Aorta (tissue), 5 donors: ENCODE data around the gene ZNF792. TPM values are rescaled to one million over a fixed set of nuclear protein-coding genes. Genes with fewer than 3 reads are reported as not detected.
A peak's percentile ranks its signal among the peaks of the same experiment; 100 is the strongest.
"Not testable (repeated sequence)": the region's sequence is repeated elsewhere in the genome, so short reads cannot be mapped to it uniquely, and the experiment has no call there.

Experiments used
- ATAC-seq: fragments of 200-7000 bp; cut with Tn5 transposase; one replicate; pipeline ENCODE4 v1.9.1; 2022; ENCODE audit warnings: moderate library complexity; ENCODE audit not compliant: low FRiP score
- DNase-seq, 2 donors: peaks; one replicate each; pipeline ENCODE4 v3.0.0-alpha.2; 2020
- H3K27ac ChIP-seq, 2 donors: one replicate each; pipeline ENCODE4 v1.5.1; 2013; ENCODE audit warnings: low read length in 2 of 2, mild to moderate bottlenecking in 2 of 2, moderate library complexity in 2 of 2, control low read depth in 1 of 2, inconsistent platforms in 1 of 2, low read depth in 1 of 2
- H3K27me3 ChIP-seq, 2 donors: one replicate each; pipeline ENCODE4 v1.6.1; 2013; ENCODE audit warnings: control low read depth in 1 of 2, low read length in 1 of 2, mild to moderate bottlenecking in 1 of 2, moderate library complexity in 1 of 2; ENCODE audit not compliant: insufficient read depth in 2 of 2, control insufficient read depth in 1 of 2
- H3K36me3 ChIP-seq, 2 donors: one replicate each; pipeline ENCODE4 v1.6.1; 2013; ENCODE audit warnings: control low read depth in 1 of 2, low read length in 1 of 2, mild to moderate bottlenecking in 1 of 2; ENCODE audit not compliant: insufficient read depth in 2 of 2, control insufficient read depth in 1 of 2
- H3K4me1 ChIP-seq, 2 donors: one replicate each; pipeline ENCODE4 v1.6.1; 2013; ENCODE audit warnings: low read length in 2 of 2, control low read depth in 1 of 2, mild to moderate bottlenecking in 1 of 2, moderate library complexity in 1 of 2; ENCODE audit not compliant: insufficient read depth in 2 of 2, control insufficient read depth in 1 of 2
- H3K4me3 ChIP-seq, 2 donors: one replicate each; pipeline ENCODE4 v1.5.1; 2013; ENCODE audit warnings: low read length in 2 of 2, control low read depth in 1 of 2, mild to moderate bottlenecking in 1 of 2
- H3K9me3 ChIP-seq: one replicate; pipeline ENCODE4 v1.6.1; 2013; ENCODE audit warnings: mild to moderate bottlenecking, low read length; ENCODE audit not compliant: control insufficient read depth
- WGBS, 2 donors: extraction: QIAGEN DNeasy Blood & Tissue Kit; methylation state at CpG; one replicate each; pipeline ENCODE4 v1.1.7; 2013; 5-methylcytosine and 5-hydroxymethylcytosine counted together
- intact Hi-C, 2 donors: fragments of 100-400 bp; cut with DNase I; formaldehyde crosslinking; loops; one replicate each; pipeline versions ENCODE4 v1.14.2 to v1.15.0; 2022
- long read RNA-seq, 2 donors: library from polyadenylated mRNA; unstranded; transcript quantifications; one replicate each; pipeline ENCODE4 v2.0.0, GENCODE V29; 2020 to 2021
- polyA plus RNA-seq, 2 donors: library from polyadenylated mRNA; stranded (reverse); fragments of 200-250 nt; gene quantifications; one replicate each; pipeline ENCODE4 v1.2.3, GENCODE V29; 2013
- total RNA-seq, 2 donors: library from RNA; stranded (reverse); fragmentation: NEBNext Ultra II Directional; extraction: Animal tissue kit (Norgen Biotek cat#: 25700); gene quantifications; one replicate each; pipeline ENCODE4 v1.2.1, GENCODE V29; 2021
- donor health status: healthy with polysubstance abuse.
- donor health status: Bipolar disorder and iron deficiency.
- donor health status: DM: no; HTN: no; CAD: no.
- donor health status: DM: no; HTN: no; CAD: no.
- donor health status: DM: yes; HTN: yes; CAD: no.

The ZNF792 gene
- 10 to 100 TPM in 1 of 2 donors, 1 to 10 TPM in 1; 5.2 to 13.5 TPM for total RNA-seq
- 1 to 10 TPM; 1.0 to 1.8 TPM for polyA plus RNA-seq
- long read RNA-seq, donor 1, partial matches to known transcripts: 0 of 4 reads
- long read RNA-seq, donor 1, other reads (novel, unspliced or antisense): 1 of 4 reads
- long read RNA-seq, donor 2, transcript ZNF792-201 (4 exons, 3,888 nt): major isoform, 11 of 12 reads
- long read RNA-seq, donor 2, partial matches to known transcripts: 0 of 12 reads
- long read RNA-seq, donor 2, other reads (novel, unspliced or antisense): 0 of 12 reads

DNA sequence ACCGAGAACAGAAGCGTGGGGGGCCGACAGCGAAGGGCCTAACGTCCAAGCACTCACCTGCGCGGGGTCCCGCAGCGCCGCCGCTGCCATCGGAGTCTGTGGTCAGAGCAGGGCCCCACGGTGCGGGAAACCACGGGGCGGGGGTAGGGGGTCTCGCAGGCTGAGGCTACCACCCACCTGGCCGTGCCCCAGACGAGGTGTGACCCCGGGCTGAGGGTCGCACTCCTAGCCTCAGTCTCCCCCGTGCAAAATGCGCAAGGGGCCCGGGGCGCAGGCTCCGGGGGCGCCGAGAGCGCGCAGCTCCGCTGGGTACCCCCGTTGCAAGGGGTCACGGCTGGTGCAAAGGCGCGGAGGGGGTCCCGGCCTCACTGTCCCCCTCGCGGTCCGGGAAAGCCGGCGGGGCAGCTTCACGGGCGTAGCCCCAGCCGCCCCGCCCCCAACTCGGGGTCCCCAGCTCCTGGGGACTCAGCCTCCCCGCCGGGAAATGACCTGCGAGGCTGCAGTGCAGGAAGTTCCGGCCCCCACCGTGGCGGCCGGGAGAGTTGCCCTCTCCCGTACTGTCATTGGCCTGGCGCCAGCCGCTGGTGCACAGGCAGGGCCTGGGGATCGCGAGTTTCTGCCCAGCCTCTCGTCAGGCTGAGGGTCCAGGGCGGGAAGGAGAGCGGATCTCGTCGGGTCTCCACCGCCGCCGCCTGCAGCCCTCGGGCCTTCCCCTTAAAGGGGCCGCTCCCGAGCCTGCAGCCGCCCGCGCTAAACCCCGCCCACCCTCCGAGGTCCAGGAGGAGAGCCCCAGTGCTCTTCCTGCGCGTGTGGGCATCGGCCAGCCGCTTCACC is at the start of gene ZNF792:
Gene ZNF792, minus strand, starts transcription at position 657 of the 834 bp plus-strand sequence. Its CDS starts 567 bp downstream, at position 90.
- Histone ChIP-seq H3K9me3 (peaks cover 15% of the 10 kb centered on the region), H3K36me3 (peaks cover 0 to 13% of the 10 kb centered on the region in 2 donors), H3K4me3 (peak within 1 kb of the TSS; percentile 92 to 95), H3K27me3 (no peaks in the 10 kb centered on the region), H3K4me1 (peaks cover 0 to 3% of the 10 kb centered on the region in 2 donors), H3K27ac (no peak within 1 kb of the TSS)
- WGBS, 2 donors: 0 to 1% methylated on average over 72 to 78 of the region's 78 CpGs
- ATAC-seq (peak; percentile 80), DNase-seq (peak; percentile 81 to 90)
- intact Hi-C loops: no loop called here

DNA sequence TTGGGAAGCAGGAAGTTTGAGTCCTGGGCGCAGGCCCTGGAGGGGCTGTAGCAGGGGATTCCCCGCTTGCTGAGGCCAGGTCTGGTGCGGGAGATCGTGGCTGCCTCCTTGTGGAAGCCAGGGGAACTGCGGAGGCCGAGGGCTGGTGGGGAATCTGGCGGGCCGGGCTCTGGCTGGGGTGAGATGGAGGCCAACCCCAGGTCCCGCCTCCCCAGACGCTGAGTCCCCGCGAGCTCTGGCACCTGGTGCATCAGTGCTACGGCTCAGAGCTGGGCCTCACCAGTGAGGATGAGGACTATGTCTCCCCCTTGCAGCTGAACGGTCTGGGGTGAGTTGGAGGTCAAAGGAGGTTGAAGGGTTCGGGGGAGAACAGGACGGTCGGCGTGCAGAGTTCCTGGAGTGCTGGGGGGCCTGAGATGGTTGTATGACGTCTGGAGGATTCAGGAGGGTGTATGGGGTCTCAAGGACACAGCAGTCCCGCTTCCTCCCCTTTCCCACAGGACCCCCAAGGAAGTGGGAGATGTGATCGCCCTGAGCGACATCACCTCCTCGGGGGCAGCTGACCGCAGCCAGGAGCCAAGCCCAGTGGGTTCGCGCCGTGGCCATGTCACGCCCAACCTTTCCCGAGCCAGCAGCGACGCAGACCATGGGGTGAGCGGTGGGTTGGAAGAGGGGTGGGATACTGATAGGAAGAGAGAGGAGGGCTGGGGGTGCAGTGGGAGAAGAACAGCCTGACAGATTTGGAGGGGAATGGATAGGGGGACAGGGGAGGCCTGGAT is 49.2 kb upstream of the ZNF792 start:
- H3K4me1 ChIP-seq: no peaks in the 10 kb centered on the region
- peaks cover 0 to 2% of the 10 kb centered on the region in 2 donors for H3K36me3 ChIP-seq
- 51 to 53% methylated on average over 30 to 32 of the region's 32 CpGs for WGBS, 2 donors

DNA sequence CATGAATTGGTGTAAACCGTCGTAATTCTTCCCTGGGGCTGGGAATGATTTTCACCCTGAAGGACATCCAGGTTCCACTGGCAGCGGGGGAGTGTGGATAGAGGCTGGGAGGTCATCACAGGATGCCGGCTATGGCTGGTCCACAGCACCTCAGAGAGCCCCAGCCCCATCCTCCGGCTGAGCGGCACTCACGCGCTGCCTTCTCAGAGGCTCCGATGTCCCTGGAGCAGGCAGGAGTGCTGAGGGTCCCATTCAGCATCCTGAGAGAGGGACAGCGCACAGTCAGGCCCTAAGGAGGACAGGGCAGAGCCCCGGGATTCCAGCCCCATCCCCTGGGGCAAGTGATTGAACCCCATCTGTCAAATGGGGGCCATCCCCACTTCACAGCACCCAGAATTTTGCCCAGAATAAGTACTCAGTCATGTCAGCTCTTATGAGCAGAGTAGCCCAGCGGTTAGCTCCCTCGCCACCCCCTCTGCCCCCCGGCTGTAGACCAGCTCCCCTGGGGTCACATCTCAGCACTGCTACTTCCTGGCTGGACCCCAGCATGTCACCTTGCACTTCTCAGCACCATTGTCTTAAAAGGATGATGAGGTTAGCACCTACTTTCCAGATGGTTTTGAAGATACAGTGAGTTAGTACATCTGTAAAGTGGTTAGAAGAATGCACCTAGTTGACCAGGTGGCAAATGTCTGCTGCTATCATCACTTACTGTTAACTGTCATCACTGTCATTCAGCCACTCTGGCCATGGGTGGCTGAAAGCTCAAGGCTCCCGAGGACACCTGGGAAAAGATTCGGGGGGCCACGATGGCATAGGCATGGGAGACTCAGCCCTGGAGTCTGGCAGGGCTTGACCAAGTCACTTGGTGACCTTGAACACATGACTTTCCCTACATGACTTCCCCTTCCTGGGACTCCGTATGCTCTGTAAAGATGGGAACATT is 48.0 kb upstream of the ZNF792 start:
- no peaks in the 10 kb centered on the region for H3K9me3 ChIP-seq
- intact Hi-C loops: loop anchor here in 1 of 2 donors (2.0 kb wide), 1 partner anchor 39 kb away; no protein-coding TSS in a partner anchor
- WGBS, 2 donors: 85 to 90% methylated on average over 18 of the region's 18 CpGs
- no peaks in the 10 kb centered on the region for H3K27me3 ChIP-seq
- H3K36me3 ChIP-seq: peaks cover 0 to 2% of the 10 kb centered on the region in 2 donors
- H3K27ac ChIP-seq: no peak overlapping the region
- H3K4me1 ChIP-seq: no peaks in the 10 kb centered on the region
- no peak for ATAC-seq
- DNase-seq: no peak
- H3K4me3 ChIP-seq: no peak overlapping the region

More for the DNA sequence above, 49.2 kb upstream of the ZNF792 start:
- intact Hi-C loops: loop anchor here (1.0 to 2.0 kb wide), 2 partner anchors 40 kb away; no protein-coding TSS in a partner anchor
- no peak overlapping the region for H3K4me3 ChIP-seq
- no peaks in the 10 kb centered on the region for H3K9me3 ChIP-seq
- no peak overlapping the region for H3K27ac ChIP-seq
- DNase-seq (peak; percentile 84 to 93), ATAC-seq (peak; percentile 78)
- H3K27me3 ChIP-seq: no peaks in the 10 kb centered on the region

DNA sequence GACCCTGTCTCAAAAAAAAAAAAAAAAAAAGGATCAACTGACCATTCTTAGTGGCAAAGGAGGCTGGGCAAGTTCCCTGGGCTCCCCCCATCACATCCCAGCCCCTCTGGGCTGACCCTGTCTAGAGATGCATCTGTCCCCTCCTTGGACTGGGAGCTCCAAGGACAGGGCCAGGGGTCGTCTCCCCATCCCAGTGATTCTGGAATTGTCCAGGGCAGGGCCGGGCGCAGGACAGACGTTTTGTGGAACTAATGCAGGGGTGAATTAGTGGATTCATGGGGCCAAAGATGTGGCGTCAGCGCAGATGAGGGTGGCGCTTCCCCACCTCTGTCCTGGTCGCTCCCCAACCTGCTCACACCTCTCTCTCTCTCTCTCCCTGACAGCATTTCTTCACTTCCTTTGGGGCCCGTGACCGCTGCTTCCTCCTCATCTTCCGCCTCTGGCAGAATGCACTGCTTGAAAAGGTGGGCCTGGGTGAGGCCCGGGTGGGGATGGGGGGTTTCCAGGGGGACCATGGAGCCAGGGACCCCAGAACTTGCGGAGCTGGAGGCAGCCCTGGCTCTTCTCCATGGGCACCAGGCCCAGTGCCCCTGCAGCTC is 47.2 kb upstream of the ZNF792 start:
- DNase-seq: no peak
- H3K27ac ChIP-seq: no peak overlapping the region
- no peaks in the 10 kb centered on the region for H3K4me1 ChIP-seq
- WGBS, 2 donors: 87 to 91% methylated on average over 13 of the region's 13 CpGs
- H3K9me3 ChIP-seq: no peaks in the 10 kb centered on the region
- no peak for ATAC-seq
- intact Hi-C loops: no loop called here
- H3K27me3 ChIP-seq: no peaks in the 10 kb centered on the region
- peaks cover 0 to 2% of the 10 kb centered on the region in 2 donors for H3K36me3 ChIP-seq
- no peak overlapping the region for H3K4me3 ChIP-seq

DNA sequence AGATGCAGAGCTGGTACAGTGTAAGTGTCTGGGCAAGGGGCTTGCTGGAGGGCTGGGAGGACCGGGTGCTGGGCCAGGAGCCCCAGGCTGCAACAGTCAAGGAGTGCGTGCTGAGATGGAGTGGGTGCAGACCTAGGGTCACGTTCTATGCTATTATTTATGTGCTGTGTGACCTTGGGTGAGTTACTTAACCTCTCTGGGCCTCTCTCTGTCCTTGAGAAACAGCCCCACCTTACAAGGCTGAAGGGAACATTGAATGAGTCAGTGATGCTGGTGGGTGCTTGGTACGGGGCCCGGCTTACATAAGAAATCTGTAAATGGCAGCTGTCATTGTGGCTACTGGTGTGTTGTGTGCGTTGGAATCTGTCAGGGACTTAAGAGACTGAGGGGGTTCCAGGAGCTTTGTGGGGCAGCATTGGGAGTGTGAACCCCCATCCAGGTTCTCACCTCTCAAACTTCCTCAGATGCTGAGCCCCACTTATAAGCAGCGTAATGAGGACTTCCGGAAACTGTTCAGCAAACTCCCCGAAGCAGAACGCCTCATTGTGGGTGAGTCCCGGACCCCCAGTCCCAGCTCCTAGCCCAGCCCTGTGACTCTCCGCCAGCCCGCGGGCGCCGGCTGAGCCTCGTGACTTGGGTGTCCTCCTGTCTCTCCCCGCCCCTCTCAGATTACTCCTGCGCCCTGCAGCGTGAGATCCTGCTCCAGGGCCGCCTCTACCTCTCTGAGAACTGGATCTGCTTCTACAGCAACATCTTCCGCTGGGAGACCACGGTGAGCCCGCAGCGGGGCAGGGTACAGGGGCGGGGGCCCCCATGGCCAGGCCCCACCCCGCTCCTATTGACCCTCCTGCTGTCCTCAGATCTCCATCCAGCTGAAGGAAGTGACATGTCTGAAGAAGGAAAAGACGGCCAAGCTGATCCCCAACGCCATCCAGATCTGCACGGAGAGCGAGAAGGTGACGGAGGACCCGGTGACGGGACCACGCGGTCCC is 45.7 kb upstream of the ZNF792 start:
- Histone ChIP-seq H3K4me3 (no peak overlapping the region), H3K4me1 (no peaks in the 10 kb centered on the region), H3K27ac (no peak overlapping the region), H3K36me3 (peaks cover 0 to 2% of the 10 kb centered on the region in 2 donors), H3K27me3 (no peaks in the 10 kb centered on the region), H3K9me3 (no peaks in the 10 kb centered on the region)
- 89 to 91% methylated on average over 36 of the region's 36 CpGs for WGBS, 2 donors
- no peak for DNase-seq
- no peak for ATAC-seq
- intact Hi-C loops: no loop called here

DNA sequence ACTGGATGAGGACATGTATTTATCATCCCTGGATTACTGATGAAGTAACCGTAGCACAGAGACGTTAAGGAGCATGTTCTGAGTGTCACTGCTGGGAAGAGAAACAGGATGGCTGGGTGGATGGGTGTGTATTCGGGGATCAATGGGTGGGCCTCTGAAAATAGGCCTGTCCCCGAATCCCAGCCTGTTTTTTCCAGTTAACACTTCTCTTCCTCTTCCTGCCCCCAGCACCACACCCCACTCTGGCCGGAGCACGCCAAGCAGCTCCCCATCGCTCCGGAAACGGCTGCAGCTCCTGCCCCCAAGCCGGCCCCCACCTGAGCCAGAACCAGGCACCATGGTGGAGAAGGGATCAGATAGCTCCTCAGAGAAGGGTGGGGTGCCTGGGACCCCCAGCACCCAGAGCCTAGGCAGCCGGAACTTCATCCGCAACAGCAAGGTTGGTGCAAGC is 44.9 kb upstream of the ZNF792 start:
- Histone ChIP-seq H3K36me3 (peaks cover 0 to 2% of the 10 kb centered on the region in 2 donors), H3K4me1 (no peaks in the 10 kb centered on the region), H3K27me3 (no peaks in the 10 kb centered on the region), H3K27ac (no peak overlapping the region), H3K4me3 (no peak overlapping the region), H3K9me3 (no peaks in the 10 kb centered on the region)
- ATAC-seq (no peak), DNase-seq (no peak)
- 91 to 93% methylated on average over 12 of the region's 12 CpGs for WGBS, 2 donors
- intact Hi-C loops: no loop called here

DNA sequence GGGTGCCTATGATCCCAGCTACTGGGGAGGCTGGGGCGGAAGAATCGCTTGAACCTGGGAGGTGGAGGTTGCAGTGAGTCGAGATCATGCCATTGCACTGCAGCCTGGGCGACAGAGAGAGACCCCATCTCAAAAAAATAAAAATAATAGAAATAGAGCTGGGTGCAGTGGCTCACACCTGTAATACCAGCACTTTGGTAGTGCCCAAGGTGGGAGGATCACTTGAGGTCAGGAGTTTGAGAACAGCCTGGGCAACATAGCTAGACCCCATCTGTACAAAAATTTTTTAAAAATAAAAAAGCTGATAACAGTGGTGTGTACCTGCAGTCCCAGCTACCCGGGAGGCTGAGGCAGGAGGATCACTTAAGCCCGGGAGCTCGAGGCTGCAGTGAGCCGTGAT is 43.4 kb upstream of the ZNF792 start:
- H3K27ac ChIP-seq, DNase-seq, H3K4me3 ChIP-seq, H3K36me3 ChIP-seq, H3K27me3 ChIP-seq, intact Hi-C loops, H3K4me1 ChIP-seq, ATAC-seq, H3K9me3 ChIP-seq: not testable (repeated sequence)
- WGBS, 2 donors: 96% methylated on average over 8 of the region's 8 CpGs
